ENCODE measurements around the gene SNTB2. TPM values are rescaled to one million over a fixed set of nuclear protein-coding genes. Genes with fewer than 3 reads are reported as not detected.
"Not testable (repeated sequence)": the region's sequence is repeated elsewhere in the genome, so short reads cannot be mapped to it uniquely, and the experiment has no call there.

The SNTB2 gene
- total RNA-seq, 1 experiment from 2014 or later, result 5.6 TPM

GRCh38 chr16:69236319-69236718 lies 49.4 kb downstream of the SNTB2 start:
- DNase-seq (ENCODE audit: low read depth), result no peak

- no peak for DNase-seq (ENCODE audit: low read depth)
Measured at GRCh38 chr16:69237296-69237695, 50.3 kb downstream of the SNTB2 start.

GRCh38 chr16:69239851-69240250 lies 52.9 kb downstream of the SNTB2 start:
- DNase-seq (ENCODE audit: low read depth), result no peak

- no peak for DNase-seq (ENCODE audit: low read depth)
Measured at GRCh38 chr16:69240331-69240730, 53.4 kb downstream of the SNTB2 start.

- no peak for DNase-seq (ENCODE audit: low read depth)
Measured at GRCh38 chr16:69241926-69242325, 55.0 kb downstream of the SNTB2 start.

- DNase-seq (ENCODE audit: low read depth), result no peak
Measured at GRCh38 chr16:69243479-69243878, 56.5 kb downstream of the SNTB2 start.

GRCh38 chr16:69244336-69244735 lies 57.4 kb downstream of the SNTB2 start:
- DNase-seq (ENCODE audit: low read depth), result no peak

- no peak for DNase-seq (ENCODE audit: low read depth)
Measured at GRCh38 chr16:69250081-69250480, 63.1 kb downstream of the SNTB2 start.

- no peak for DNase-seq (ENCODE audit: low read depth)
Measured at GRCh38 chr16:69253870-69254341, 66.9 kb downstream of the SNTB2 start.

- not testable (repeated sequence) for DNase-seq (ENCODE audit: low read depth)
Measured at GRCh38 chr16:69259428-69259764, 72.4 kb downstream of the SNTB2 start.

- no peak for DNase-seq (ENCODE audit: low read depth)
Measured at GRCh38 chr16:69260019-69260418, 73.1 kb downstream of the SNTB2 start.

- no peak for DNase-seq (ENCODE audit: low read depth)
Measured at GRCh38 chr16:69260506-69260905, 73.5 kb downstream of the SNTB2 start.

- DNase-seq (ENCODE audit: low read depth), result no peak
Measured at GRCh38 chr16:69266334-69267063, 79.5 kb downstream of the SNTB2 start.

GRCh38 chr16:69267633-69268032 lies 80.7 kb downstream of the SNTB2 start:
- no peak for DNase-seq (ENCODE audit: low read depth)

GRCh38 chr16:69270395-69270794 lies 83.4 kb downstream of the SNTB2 start:
- no peak for DNase-seq (ENCODE audit: low read depth)

- DNase-seq (ENCODE audit: low read depth), result no peak
Measured at GRCh38 chr16:69270831-69271230, 83.9 kb downstream of the SNTB2 start.

- DNase-seq (ENCODE audit: low read depth), result no peak
Measured at GRCh38 chr16:69273009-69273408, 86.0 kb downstream of the SNTB2 start.

- no peak for DNase-seq (ENCODE audit: low read depth)
Measured at GRCh38 chr16:69274699-69275235, 87.8 kb downstream of the SNTB2 start.

GRCh38 chr16:69276148-69277115 lies 89.5 kb downstream of the SNTB2 start:
- peak; percentile 81 for DNase-seq (ENCODE audit: low read depth)

GRCh38 chr16:69277413-69277812 lies 90.4 kb downstream of the SNTB2 start:
- DNase-seq (ENCODE audit: low read depth), result no peak

GRCh38 chr16:69283851-69284250 lies 96.9 kb downstream of the SNTB2 start:
- no peak for DNase-seq (ENCODE audit: low read depth)

- DNase-seq (ENCODE audit: low read depth), result no peak
Measured at GRCh38 chr16:69285240-69285639, 98.3 kb downstream of the SNTB2 start.

All from Daoy (cell line).